ENCODE results near the gene MAEA. TPM values are rescaled to one million over a fixed set of nuclear protein-coding genes. Genes with fewer than 3 reads are reported as not detected.

The MAEA gene
- total RNA-seq, 4 donors from 2014 or later = 66.2 to 140 (median 83.2) TPM

GRCh38 chr4:1255151-1255550 lies 34.5 kb upstream of the MAEA start:
- 91 to 94% methylated on average over 4 of the region's 4 CpGs for WGBS, 2 donors
- no peak overlapping the region for H3K4me3 ChIP-seq
- H3K9me3 ChIP-seq = peaks cover 0 to 11% (median 0%) of the 10 kb centered on the region in 4 donors
- H3K27ac ChIP-seq = no peak overlapping the region
- H3K36me3 ChIP-seq = peaks cover 0 to 18% (median 0%) of the 10 kb centered on the region in 3 donors
- no peak for DNase-seq (ENCODE audit: low spot score in 2 of 2)
- H3K4me1 ChIP-seq = peaks cover 0 to 12% (median 6%) of the 10 kb centered on the region in 4 donors
- no peaks in the 10 kb centered on the region for H3K27me3 ChIP-seq
- TF ChIP-seq CTCF (IDR thresholded peaks at IDR 0.05) (no peak), EP300 (IDR thresholded peaks at IDR 0.05) (no peak), POLR2A (IDR thresholded peaks at IDR 0.05) (no peak)

- Histone ChIP-seq H3K9me3 (peaks cover 0 to 11% (median 0%) of the 10 kb centered on the region in 4 donors), H3K27me3 (no peaks in the 10 kb centered on the region), H3K36me3 (peaks cover 0 to 16% (median 0%) of the 10 kb centered on the region in 3 donors), H3K4me1 (peaks cover 0 to 7% (median 2%) of the 10 kb centered on the region in 4 donors), H3K27ac (no peak overlapping the region), H3K4me3 (no peak overlapping the region)
- 90 to 97% methylated on average over 2 of the region's 2 CpGs for WGBS, 2 donors
- TF ChIP-seq POLR2A (IDR thresholded peaks at IDR 0.05) (no peak), EP300 (IDR thresholded peaks at IDR 0.05) (no peak), CTCF (IDR thresholded peaks at IDR 0.05) (no peak)
- DNase-seq (ENCODE audit: low spot score in 2 of 2) = no peak
Measured at GRCh38 chr4:1255699-1256098, 34.0 kb upstream of the MAEA start.

GRCh38 chr4:1258457-1258856 lies 31.2 kb upstream of the MAEA start:
- TF ChIP-seq EP300 (IDR thresholded peaks at IDR 0.05) (no peak), CTCF (IDR thresholded peaks at IDR 0.05) (no peak), POLR2A (IDR thresholded peaks at IDR 0.05) (no peak)
- 77 to 84% methylated on average over 2 of the region's 2 CpGs for WGBS, 2 donors

GRCh38 chr4:1259966-1260365 lies 29.7 kb upstream of the MAEA start:
- WGBS, 2 donors = 72 to 83% methylated on average over 4 of the region's 4 CpGs
- Histone ChIP-seq H3K9me3 (peaks cover 0 to 11% (median 0%) of the 10 kb centered on the region in 4 donors), H3K27me3 (no peaks in the 10 kb centered on the region), H3K27ac (no peak overlapping the region), H3K36me3 (peaks cover 0 to 6% (median 0%) of the 10 kb centered on the region in 3 donors), H3K4me1 (no peaks in the 10 kb centered on the region), H3K4me3 (no peak overlapping the region)
- no peak for TF ChIP-seq CTCF (IDR thresholded peaks at IDR 0.05)
- TF ChIP-seq EP300 (IDR thresholded peaks at IDR 0.05) = no peak
- no peak for TF ChIP-seq POLR2A (IDR thresholded peaks at IDR 0.05)
- DNase-seq (ENCODE audit: low spot score in 2 of 2) = no peak

More at GRCh38 chr4:1258457-1258856, 31.2 kb upstream of the MAEA start:
- Histone ChIP-seq H3K27ac (no peak overlapping the region), H3K27me3 (no peaks in the 10 kb centered on the region), H3K4me3 (no peak overlapping the region), H3K9me3 (peaks cover 0 to 11% (median 0%) of the 10 kb centered on the region in 4 donors), H3K4me1 (no peaks in the 10 kb centered on the region), H3K36me3 (no peaks in the 10 kb centered on the region)
- no peak for DNase-seq (ENCODE audit: low spot score in 2 of 2)

GRCh38 chr4:1260418-1261106 lies 29.1 kb upstream of the MAEA start:
- Histone ChIP-seq H3K27me3 (no peaks in the 10 kb centered on the region), H3K4me1 (no peaks in the 10 kb centered on the region), H3K9me3 (peaks cover 0 to 11% (median 0%) of the 10 kb centered on the region in 4 donors), H3K27ac (no peak overlapping the region), H3K4me3 (no peak overlapping the region), H3K36me3 (peaks cover 0 to 12% (median 0%) of the 10 kb centered on the region in 3 donors)
- 91 to 92% methylated on average over 24 of the region's 24 CpGs for WGBS, 2 donors
- DNase-seq (ENCODE audit: low spot score in 2 of 2) = no peak
- TF ChIP-seq POLR2A (IDR thresholded peaks at IDR 0.05) (no peak), EP300 (IDR thresholded peaks at IDR 0.05) (no peak), CTCF (IDR thresholded peaks at IDR 0.05) (no peak)

All from tibial nerve (tissue), 4 donors.